GM04504 (cell line): ENCODE measurements around the gene SLC12A2.

Source experiments
- DNase-seq: peaks from one replicate; pipeline ENCODE4 v3.0.0-alpha.2; 2012; ENCODE audit warnings: low read depth

SLC12A2 gene

GRCh38 chr5:128228008-128228407 is 144.4 kb downstream of the SLC12A2 start:
- peak; percentile 19 for DNase-seq

- no peak for DNase-seq
Observed at GRCh38 chr5:128228521-128228920, 145.0 kb downstream of the SLC12A2 start.

- no peak for DNase-seq
Observed at GRCh38 chr5:128234928-128235641, 151.5 kb downstream of the SLC12A2 start.

- no peak for DNase-seq
Observed at GRCh38 chr5:128236334-128236733, 152.8 kb downstream of the SLC12A2 start.

GRCh38 chr5:128237000-128237399 is 153.4 kb downstream of the SLC12A2 start:
- no peak for DNase-seq

- no peak for DNase-seq
Observed at GRCh38 chr5:128237546-128237945, 154.0 kb downstream of the SLC12A2 start.
